Stimulated activated CD4-positive, alpha-beta T cell treated with anti-CD3 and anti-CD28 coated beads, Interleukin-4, amount 100 ng/mL, for 24 hours (primary cell): Measurements from ENCODE around the gene NCK2.
"Not testable (repeated sequence)": the region's sequence is repeated elsewhere in the genome, so short reads cannot be mapped to it uniquely, and the experiment has no call there.

Experiments
- DNase-seq: peaks from one replicate; pipeline ENCODE4 v3.0.0-alpha.2; 2020

The NCK2 gene

GRCh38 chr2:105879106-105879802 lies 134.5 kb downstream of the NCK2 start:
- DNase-seq, result no peak

DNA sequence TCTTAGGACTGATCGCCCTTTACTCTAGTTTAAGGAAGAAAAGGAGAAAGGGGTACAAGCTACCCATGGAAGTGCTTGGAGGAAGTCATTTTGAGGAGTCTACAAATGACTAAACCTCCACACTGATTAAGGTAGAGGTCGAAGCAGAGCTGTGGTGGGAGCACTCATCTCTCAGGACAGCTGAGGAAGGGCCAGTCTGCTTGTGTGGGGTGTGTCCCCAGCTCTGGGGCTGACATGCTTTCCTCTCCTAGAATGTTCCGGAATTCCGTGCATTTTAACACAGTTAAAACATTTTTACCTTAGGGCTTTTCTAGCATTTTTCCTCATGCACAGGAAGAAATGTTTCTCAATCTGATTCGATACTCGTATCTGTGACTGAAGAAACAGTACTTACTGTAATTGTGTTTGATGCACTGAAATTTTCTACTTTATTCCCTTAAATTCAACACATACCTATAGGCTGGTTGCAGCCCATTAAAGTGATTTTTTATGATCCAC lies 135.1 kb downstream of the NCK2 start:
- no peak for DNase-seq

DNA sequence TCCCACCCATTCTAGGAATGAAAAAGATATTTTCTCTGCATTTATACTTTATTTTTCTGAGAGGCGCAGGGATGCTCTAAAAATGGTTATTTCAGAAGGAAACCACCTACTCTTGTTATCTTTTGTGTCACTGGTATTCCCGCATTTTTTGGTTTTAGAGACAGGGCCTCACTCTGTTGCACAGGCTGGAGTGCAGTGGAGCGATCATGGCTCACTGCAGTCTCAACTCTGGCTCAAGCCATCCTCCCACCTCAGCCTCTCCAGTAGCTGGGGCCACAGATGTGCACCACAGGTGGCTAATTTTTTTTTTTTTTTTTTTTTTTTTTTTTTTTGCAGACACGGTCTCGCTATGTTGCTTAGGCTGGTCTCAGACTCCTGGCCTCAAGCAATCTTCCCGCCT lies 135.9 kb downstream of the NCK2 start:
- no peak for DNase-seq

GRCh38 chr2:105881286-105882136 lies 136.8 kb downstream of the NCK2 start:
- DNase-seq, result no peak

- no peak for DNase-seq
These were observed 137.6 kb downstream of the NCK2 start for GRCh38 chr2:105882341-105882740.

DNA sequence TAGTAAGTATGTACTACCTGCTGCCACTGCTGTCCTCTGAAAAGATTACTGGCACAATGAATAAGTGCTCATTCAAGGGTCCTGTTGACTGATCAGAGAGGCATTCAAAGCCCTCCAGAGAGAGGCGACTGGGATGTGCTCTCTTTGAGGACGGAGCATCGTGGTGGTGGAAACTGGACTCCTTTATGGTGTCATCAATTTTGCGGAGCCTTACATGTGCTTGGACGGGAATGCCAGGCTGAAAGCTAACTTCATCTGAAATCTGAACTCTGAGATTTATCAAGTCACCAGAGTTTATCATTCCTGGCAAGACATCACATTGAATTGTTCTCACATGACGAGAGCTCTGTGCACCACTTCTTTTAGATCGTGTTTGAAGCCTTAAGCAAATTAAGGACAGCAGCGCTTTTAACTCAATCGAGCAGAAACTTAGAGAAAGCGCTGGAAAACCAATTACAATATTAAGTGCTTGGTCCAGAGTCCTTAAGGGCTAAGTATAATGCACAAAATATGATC lies 138.3 kb downstream of the NCK2 start:
- no peak for DNase-seq

DNA sequence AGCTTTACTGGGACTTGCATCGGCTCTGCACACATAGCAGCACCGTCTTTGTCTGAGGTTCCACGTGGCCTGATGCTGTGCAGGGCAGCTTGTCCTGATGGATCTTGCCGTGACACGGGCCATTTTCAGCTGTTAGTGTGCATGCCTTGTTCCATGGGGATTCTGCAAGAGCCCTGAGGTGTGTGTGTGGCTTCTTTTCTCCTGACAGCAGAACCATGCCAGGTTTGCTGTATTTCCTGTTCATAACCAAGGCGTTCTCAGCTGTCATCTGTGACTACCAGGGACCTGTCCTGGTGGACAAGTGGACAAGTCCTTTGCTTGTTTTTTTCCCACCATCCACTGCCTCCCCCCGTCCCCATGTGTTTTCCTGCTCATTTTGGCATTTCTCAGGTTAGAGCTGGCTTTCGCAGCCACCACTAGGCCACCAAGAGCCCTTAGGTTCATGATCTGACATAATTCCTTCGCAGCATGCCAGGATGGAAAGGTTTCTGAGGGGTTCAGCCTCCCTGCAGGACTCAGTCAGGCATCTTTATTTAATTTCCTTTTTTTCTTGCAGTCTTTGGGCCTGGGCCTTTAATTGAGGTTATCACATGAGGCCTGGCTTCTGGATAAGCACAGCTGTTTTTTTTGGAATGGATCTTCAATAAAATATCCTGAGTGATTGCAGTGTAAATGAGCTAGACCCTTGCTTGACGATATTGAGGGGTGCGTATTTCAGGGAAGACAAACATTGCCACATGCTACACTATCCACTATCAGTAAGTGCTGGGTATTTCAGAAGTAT lies 139.4 kb downstream of the NCK2 start:
- no peak for DNase-seq

DNA sequence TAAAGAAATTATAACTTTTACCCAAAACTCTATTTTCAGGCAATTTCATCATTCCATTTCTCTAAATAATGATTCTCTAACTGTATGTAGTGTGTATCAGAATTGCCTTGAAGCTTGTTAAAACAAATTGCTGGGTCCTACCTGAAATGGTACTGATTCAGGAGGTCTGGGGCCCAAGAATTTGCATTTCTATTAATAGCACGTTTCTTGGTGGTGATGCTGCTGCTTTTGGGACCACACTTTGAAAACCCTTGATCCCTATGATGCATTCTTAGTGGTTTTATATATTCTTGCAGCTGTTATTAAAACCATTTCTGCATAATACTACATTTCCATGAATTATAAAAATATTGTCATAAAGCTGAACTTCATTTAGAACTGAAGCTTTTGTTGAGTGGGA lies 140.7 kb downstream of the NCK2 start:
- DNase-seq, result no peak

DNA sequence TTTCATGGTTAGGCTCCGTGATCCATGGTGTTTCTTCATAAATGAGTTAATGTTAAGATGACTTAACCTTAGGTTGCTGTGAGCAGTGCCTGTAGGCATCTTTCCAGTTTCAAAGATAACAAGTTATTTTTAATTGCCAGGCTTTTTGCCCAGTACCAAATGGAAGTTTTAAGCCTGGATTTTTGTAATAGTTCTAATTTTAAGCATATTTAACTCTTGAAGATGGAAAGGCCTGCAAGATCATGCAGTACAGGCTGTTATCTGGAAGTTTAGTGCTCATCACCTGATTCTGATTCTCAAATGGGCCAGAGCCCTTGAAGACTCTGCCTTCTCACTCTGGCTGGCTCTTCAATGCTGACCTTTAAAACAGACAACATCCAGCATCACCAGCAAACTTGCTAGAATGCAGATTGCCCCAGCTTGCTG lies 141.3 kb downstream of the NCK2 start:
- no peak for DNase-seq

DNA sequence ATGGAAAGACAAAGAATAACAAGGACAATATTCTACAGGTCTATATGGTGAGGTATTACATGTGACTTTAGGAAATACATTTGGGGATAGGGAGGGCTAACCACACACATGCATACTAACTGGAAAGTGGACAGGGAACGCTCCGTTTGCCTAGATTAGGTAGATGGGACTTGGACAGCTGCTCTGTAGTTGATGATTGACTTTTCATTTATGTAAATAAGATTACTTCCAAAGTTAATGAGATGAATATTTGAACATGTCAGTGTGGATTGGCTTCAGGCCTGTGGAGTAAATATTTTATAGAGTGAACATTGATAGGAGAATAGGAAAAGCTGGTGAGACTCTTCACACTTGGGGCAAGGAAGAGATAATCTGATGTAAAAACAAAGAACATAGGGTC lies 142.0 kb downstream of the NCK2 start:
- DNase-seq, result no peak

DNA sequence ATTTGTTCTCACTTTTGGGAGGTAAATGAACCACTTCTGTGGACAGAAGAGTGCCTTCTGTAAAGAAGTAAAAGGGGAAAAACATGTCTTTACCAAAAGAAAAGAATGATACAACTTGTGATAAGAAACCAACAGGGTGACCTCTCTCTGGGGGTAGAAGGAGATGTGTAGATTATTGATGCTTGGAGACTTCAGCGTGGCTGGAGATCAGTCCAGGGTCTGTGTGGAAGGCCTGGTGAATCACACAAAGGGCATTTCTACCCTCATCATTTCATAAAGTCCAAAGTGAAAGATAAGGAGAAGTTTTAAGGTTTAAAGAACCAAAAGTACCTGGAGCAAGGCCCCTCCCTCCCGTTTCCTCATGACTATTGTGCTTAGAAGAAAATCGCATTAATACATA lies 142.5 kb downstream of the NCK2 start:
- DNase-seq, result no peak

- peak; percentile 39 for DNase-seq
These were observed 143.9 kb downstream of the NCK2 start for GRCh38 chr2:105888625-105889024.

- no peak for DNase-seq
These were observed 144.3 kb downstream of the NCK2 start for GRCh38 chr2:105889046-105889445.

DNA sequence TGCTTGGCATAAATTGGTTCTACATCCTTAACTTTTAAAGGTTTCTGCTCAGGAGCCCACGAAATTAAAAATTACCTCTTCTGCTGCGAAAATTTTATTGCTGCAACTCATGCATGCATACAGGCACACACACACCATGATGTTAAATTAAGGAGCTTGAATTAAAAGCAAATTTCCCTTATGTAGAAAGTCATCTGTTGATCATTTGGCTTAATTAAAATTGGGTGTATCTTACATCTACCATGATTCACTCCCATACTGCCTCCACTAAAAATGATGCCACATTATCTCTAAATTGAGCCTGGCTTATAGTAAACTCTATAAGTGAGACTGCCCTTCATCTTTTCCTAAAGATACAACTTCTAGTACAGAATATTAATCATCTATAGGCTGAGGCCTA lies 145.4 kb downstream of the NCK2 start:
- no peak for DNase-seq

DNA sequence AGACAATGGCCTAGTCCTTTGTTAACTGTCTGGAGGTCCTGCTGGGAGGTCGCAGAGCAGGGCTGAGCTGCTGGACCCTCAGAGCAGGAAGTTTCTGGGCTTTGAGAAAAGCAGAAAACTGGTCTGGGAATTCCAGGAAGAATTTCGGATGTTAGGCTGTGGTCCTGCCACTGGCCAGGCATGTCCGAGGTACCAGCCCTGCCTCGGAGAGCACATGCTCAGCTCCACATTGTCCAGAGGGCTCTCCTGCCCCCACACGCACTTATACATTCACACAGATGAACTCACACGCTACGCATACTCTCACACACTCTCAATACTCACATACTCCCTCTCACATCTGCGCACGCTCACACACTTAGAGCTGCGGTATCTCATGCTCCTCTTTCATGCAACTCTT lies 146.1 kb downstream of the NCK2 start:
- DNase-seq, result no peak

DNA sequence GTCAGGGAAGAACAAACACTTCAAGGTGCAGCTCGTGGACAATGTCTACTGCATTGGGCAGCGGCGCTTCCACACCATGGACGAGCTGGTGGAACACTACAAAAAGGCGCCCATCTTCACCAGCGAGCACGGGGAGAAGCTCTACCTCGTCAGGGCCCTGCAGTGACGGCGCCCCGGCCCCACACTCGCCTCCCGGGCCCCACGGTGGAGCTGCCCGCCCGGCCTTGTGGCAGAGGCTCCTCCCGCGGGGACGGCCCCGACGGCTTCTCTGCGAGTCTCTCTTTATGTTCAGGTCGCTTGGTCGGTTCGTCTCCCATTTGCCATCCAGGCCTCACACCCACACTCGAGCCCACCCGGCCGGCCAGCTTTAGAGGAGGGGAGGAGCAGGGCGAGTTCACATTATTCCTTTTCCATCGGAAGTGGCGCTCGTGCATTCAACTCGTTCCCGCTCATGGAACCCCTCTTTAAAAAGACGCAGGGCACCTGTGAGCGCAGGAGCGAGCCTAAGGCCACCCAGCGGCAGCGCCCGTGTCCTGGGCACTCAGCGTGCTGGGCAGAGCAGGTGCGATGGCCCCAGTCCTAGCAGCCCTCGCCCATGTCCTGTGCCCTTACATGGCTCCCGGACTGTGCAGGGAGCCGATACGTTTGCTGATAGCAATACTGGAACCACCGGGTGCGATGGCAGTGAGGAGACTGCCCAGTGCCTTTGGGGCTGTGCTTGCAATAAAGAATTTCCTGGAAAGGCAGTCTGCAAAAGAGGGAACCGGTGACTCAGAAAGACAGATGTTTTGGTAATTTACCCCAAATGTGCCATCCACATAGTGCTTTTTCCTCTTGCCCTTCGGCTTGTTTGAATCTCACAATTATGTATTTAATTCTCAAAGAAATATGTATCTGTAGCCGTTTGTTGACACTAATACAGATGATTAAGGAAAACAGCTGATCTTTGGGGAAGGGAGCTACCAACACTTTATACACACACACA lies 148.6 kb downstream of the NCK2 start:
- DNase-seq, result no peak

GRCh38 chr2:105894327-105894944 lies 149.7 kb downstream of the NCK2 start:
- DNase-seq, result no peak

GRCh38 chr2:105895990-105896764 lies 151.5 kb downstream of the NCK2 start:
- DNase-seq, result no peak

DNA sequence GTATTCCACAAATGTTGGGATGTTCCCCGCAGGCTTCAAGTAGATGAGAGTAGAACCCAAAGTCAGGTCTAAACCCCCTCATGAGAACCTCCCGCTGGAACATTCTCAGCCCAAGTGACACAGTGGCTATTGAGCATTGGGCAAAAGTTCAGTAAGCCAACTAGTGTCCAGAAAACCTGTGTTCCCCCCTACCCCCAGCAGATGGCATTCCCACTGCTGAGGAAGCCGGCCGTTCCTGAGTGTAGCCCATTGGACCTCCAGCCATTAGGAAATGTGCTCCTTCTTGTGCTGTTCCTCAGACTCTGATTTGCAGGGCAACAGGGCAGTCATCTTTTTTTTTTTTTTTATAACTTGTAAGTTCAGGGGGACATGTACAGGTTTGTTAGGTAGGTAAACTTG lies 152.1 kb downstream of the NCK2 start:
- no peak for DNase-seq

GRCh38 chr2:105897694-105898093 lies 153.0 kb downstream of the NCK2 start:
- not testable (repeated sequence) for DNase-seq
